HG02943 (cell line): ENCODE results near the gene NOTCH2.
"Not testable (repeated sequence)": the region's sequence is repeated elsewhere in the genome, so short reads cannot be mapped to it uniquely, and the experiment has no call there.

ENCODE experiments used
- ATAC-seq: cut with Tn5 transposase; IDR thresholded peaks from one replicate; pipeline ENCODE4 v1.9.1; 2021; ENCODE audit warnings: mild to moderate bottlenecking, low read depth, moderate library complexity; ENCODE audit not compliant: unreplicated experiment

The NOTCH2 gene

GRCh38 chr1:119977113-119977736 is 92.2 kb downstream of the NOTCH2 start:
- ATAC-seq = not testable (repeated sequence)

DNA sequence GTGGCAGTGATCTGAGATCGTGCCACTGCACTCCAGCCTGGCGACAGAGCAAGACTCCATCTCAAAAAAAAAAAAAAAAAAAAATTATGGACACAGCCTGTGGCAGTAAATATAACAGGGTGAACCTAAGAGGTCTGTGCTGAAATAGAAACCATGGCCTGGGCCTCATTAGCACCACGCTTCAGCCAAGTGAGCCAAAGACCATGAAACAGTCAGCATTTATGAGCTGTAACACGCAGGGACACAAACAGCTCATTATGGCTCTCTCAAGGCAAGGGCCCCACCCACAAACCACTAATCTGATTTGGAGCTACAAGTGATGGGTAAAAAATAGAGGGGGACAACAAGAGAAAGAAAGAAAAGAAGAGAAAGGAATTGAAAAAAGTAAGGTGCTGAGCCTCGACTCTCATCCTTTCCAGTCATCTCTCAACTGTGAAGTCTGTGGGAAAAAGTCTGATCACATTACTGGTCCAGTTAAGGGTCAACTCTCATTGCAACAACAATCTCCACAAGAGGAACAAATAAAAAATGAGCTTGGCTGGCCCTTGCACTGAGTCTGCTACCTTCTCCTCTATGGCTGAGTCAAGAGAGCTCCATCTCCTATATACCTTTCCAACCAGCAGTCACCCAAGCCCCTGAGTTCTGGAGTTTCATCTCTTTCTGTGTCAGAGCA is 93.7 kb downstream of the NOTCH2 start:
- ATAC-seq = not testable (repeated sequence)

- no peak for ATAC-seq
These were observed 94.5 kb downstream of the NOTCH2 start for GRCh38 chr1:119975006-119975405.

- no peak for ATAC-seq
These were observed 95.4 kb downstream of the NOTCH2 start for GRCh38 chr1:119974013-119974412.

- no peak for ATAC-seq
These were observed 97.5 kb downstream of the NOTCH2 start for GRCh38 chr1:119971710-119972570.

DNA sequence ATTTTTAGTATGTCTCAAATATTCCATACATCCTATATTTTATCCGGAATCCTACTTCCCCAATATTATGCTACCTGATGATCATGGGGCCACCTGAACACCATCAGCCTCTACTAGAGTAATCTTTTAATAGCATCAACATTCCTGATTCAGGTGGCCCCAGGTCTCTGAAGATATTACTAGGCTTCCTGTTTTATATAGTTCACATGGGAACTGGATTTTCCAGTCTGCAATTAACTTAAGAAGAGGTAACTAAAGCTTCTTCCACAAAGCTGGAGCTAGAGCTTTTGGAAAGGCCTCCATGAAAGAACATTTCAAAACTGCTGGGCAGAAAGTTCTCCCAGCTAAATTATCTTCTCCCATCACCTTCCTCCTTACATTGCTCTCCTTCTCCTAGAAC is 100.9 kb downstream of the NOTCH2 start:
- ATAC-seq = no peak

GRCh38 chr1:119968068-119968492 is 101.4 kb downstream of the NOTCH2 start:
- ATAC-seq = peak; percentile 80

DNA sequence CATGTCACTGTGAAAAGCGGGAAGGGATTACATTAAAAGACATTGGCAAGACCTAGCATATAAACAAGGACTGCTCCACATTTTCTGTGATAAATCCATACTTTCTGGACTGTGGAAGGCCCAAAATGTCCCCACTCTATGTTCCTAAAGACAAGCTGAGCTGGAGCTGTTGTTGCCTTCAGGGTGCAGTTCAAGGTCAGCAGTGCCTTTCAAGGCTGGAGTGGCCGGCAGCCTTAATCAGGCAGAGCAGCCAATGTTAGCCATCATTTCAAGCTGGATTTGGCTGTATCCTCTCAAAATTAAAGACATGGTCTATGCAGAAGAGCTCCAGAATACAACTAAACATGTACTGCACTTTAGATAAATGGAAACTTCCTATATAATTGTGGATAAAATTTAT is 102.8 kb downstream of the NOTCH2 start:
- ATAC-seq = no peak

- ATAC-seq = no peak
These were observed 103.4 kb downstream of the NOTCH2 start for GRCh38 chr1:119966020-119966419.

- ATAC-seq = no peak
These were observed 104.6 kb downstream of the NOTCH2 start for GRCh38 chr1:119964673-119965363.

- ATAC-seq = no peak
These were observed 107.0 kb downstream of the NOTCH2 start for GRCh38 chr1:119962296-119962968.

DNA sequence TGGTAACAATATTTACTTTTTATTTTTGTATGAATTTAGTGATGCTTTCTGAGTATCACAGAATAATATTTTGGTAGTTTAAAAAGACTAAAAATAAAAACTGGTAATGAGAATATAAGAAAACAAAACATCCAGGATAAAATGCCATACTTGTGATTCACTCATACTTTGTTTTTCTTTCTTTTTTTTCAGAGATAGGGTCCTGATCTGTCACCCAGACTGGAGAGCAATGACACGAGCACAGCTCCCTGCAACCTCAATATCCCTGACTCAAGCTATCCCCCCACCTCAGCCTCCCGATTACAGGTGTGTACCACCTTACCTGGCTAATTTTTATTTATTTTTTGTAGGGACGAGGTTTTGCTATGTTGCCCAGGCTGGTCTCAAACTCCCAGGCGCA is 109.0 kb downstream of the NOTCH2 start:
- ATAC-seq = no peak

DNA sequence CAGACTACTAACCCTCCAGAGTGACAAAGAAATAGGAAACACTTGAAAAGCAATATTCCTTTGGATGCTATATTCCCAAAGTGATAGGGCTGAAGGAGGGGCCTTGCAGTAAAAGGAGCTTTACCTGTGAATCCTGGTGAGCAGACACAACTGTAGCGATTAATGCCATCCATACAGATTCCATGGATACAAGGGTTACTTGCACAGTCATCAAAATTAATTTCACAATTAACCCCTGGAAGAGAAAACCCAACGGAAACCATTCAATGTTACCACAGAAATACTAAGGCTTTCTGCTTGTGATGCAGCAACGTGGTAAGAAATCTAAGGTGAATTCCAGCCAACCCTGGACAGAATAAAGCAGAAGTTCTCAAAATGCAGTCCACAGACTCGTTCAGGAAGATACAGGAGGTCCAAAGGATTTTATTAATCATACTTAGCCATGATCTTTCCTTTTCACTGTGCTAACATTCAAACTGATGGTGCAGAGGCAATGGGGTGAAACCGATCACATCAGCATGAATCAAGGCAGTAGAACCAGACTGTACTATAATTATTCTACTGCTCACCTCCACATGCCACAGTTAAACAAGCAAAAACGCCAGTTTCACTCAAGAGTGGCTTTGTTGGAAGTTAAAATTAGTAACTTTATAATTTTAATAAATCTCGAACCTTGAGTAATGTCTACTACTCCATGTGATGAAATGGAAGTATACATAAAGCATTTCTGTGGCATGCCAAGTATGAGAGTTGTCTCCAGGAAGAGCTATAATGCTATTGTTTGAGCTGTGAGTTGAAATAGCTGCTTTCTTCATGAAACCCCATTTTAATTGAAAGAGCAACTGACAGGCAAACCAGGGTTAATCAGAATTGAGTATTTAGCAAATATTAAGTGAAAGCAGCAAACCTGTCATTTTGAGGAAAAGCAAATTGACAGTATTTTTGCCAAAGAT is 109.9 kb downstream of the NOTCH2 start:
- ATAC-seq = no peak

GRCh38 chr1:119958223-119958622 is 111.2 kb downstream of the NOTCH2 start:
- ATAC-seq = no peak

GRCh38 chr1:119956306-119956705 is 113.2 kb downstream of the NOTCH2 start:
- ATAC-seq = no peak

DNA sequence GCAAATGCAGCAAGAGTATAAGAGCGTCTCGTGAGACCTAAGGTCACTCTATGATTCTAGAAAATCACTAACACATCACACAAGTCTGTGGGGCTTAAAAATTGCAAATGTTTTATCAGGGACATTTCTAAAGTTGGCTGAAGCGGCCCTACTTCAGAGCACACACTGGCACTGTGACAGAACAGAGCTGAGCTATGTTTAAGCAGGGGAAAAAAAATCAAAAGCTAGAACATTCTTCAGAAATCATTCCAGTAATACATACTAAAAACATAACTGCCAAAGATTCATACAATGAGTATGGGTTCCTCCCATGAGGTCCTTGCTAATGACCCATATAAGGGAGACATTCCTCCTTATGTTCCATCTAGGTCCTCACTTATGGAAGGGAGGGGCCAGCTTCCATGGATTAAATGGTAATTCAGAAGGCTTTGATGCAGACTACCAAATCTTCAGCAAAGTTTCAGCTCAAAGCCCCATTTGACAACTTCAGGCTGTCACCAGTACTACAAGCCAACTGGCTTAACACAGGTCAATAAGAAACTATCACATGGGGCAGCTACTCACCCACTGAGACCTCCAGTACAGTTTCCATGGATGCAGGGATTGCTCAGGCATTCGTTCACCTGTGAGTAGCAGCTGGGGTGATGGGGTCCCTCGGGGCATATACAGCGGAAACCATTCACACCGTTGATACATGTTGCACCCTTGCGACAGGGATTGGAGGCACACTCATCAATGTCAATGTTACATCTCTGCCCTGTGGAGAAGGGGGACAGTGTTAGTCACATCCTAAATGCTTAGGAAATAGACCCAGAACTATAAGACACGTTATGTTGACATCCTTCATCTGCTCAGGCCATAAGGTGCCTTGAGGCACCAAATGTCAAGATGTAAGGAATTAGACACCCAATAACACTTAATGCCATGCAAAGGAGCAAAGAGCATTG is 114.7 kb downstream of the NOTCH2 start:
- ATAC-seq = no peak

- ATAC-seq = no peak
These were observed 116.0 kb downstream of the NOTCH2 start for GRCh38 chr1:119953266-119953998.
